HFF-Myc (cell line): ENCODE results near the gene CCN2.

Source experiments
- DNase-seq: peaks from one replicate; pipeline ENCODE4 v3.0.0-alpha.2; 2011; ENCODE audit warnings: low read depth; ENCODE audit errors: extremely low read depth
- H3K4me3 ChIP-seq: replicated peaks from 2 replicates; pipeline ENCODE4 v1.5.1; 2011; ENCODE audit warnings: low read depth, mild to moderate bottlenecking, control low read depth, low read length
- TF ChIP-seq, protein P1 (sequence below): IDR thresholded peaks from 2 replicates; pipeline ENCODE4 v1.5.1; 2012; ENCODE audit warnings: mild to moderate bottlenecking, low read depth, low read length, control low read depth; ENCODE audit errors: missing control alignments

CCN2 gene

GRCh38 chr6:131949909-131950766 lies 1.0 kb downstream of the CCN2 start:
- TF ChIP-seq, protein P1, sequence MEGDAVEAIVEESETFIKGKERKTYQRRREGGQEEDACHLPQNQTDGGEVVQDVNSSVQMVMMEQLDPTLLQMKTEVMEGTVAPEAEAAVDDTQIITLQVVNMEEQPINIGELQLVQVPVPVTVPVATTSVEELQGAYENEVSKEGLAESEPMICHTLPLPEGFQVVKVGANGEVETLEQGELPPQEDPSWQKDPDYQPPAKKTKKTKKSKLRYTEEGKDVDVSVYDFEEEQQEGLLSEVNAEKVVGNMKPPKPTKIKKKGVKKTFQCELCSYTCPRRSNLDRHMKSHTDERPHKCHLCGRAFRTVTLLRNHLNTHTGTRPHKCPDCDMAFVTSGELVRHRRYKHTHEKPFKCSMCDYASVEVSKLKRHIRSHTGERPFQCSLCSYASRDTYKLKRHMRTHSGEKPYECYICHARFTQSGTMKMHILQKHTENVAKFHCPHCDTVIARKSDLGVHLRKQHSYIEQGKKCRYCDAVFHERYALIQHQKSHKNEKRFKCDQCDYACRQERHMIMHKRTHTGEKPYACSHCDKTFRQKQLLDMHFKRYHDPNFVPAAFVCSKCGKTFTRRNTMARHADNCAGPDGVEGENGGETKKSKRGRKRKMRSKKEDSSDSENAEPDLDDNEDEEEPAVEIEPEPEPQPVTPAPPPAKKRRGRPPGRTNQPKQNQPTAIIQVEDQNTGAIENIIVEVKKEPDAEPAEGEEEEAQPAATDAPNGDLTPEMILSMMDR, result peak; percentile 56
- peak overlapping the region; percentile 75 for H3K4me3 ChIP-seq
- peak; percentile 81 for DNase-seq

GRCh38 chr6:131949620-131949908 lies 1.6 kb downstream of the CCN2 start:
- TF ChIP-seq, protein P1, result no peak
- DNase-seq, result no peak
- H3K4me3 ChIP-seq, result peak overlapping the region; percentile 75

- TF ChIP-seq, protein P1, result no peak
- peak overlapping the region; percentile 75 for H3K4me3 ChIP-seq
- no peak for DNase-seq
These were observed 2.2 kb downstream of the CCN2 start for GRCh38 chr6:131948692-131949619.

DNA sequence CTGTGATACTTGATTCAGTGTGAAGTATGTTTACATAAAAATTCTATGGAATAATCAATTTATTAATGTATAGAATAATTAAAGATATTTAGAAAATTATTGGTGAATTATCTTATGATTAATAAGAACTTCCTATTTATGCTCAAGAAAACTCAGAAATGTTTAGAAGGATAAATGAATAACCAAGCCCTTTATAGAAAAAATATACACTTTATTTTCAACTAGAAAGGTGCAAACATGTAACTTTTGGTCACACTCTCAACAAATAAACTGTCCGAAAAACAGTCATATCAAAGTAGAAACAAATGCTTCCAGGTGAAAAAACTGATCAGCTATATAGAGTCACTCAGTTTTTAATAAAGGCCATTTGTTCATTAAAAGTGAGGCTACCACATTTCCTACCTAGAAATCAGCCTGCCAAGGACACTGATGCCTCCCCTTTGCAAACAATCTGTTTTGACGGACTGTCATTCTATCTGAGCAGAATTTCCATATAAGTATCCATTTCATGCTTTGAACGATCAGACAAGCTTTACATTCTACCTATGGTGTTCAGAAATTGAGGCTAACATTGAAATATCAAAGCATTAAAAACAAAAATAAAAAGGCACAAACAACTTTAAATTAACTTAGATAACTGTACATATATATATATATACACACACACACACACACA lies 3.0 kb downstream of the CCN2 start:
- TF ChIP-seq, protein P1, result no peak
- H3K4me3 ChIP-seq, result peak overlapping the region; percentile 75
- no peak for DNase-seq

GRCh38 chr6:131946992-131947955 lies 3.9 kb downstream of the CCN2 start:
- TF ChIP-seq, protein P1, result no peak
- no peak for DNase-seq
- H3K4me3 ChIP-seq, result no peak overlapping the region
